Caki2 (cell line): ENCODE data around the gene ADRB1. TPM values are rescaled to one million over a fixed set of nuclear protein-coding genes. Genes with fewer than 3 reads are reported as not detected.
A peak's percentile ranks its signal among the peaks of the same experiment; 100 is the strongest.

Experiments
- DNase-seq: peaks from one replicate; pipeline ENCODE4 v3.0.0-alpha.2; 2015; ENCODE audit warnings: low read depth
- in situ Hi-C: cut with HindIII; loops from 2 replicates; pipeline ENCODE4 v1.10.0; 2016; ENCODE audit warnings: low sequenced_read_pairs, low pct_unique_long_range_greater_than_20kb, mixed read lengths
- total RNA-seq: library from RNA; depleted of rRNA; stranded (reverse); fragments of >200 nt; shearing (Covaris generic); gene quantifications from 2 replicates; pipeline ENCODE4 v1.2.3, GENCODE V29; 2014; ENCODE audit warnings: low replicate concordance; rRNA removed

Gene ADRB1
- total RNA-seq, 1 experiment from 2014 or later = 0.30 TPM

- DNase-seq = no peak
- in situ Hi-C loops = no loop called here
These were observed 31.4 kb downstream of the ADRB1 start for GRCh38 chr10:114075093-114075492.

- in situ Hi-C loops = no loop called here
- no peak for DNase-seq
These were observed 33.7 kb downstream of the ADRB1 start for GRCh38 chr10:114077347-114077746.

- in situ Hi-C loops = no loop called here
- DNase-seq = no peak
These were observed 34.2 kb downstream of the ADRB1 start for GRCh38 chr10:114077815-114078219.

GRCh38 chr10:114078346-114078745 lies 34.7 kb downstream of the ADRB1 start:
- in situ Hi-C loops = no loop called here
- DNase-seq = no peak

- in situ Hi-C loops = no loop called here
These were observed 35.8 kb downstream of the ADRB1 start for GRCh38 chr10:114079421-114079820.

GRCh38 chr10:114081911-114082583 lies 38.4 kb downstream of the ADRB1 start:
- in situ Hi-C loops = no loop called here
- DNase-seq = peak; percentile 47

More at GRCh38 chr10:114079421-114079820, 35.8 kb downstream of the ADRB1 start:
- DNase-seq = no peak

- peak; percentile 75 for DNase-seq
- in situ Hi-C loops = no loop called here
These were observed 39.4 kb downstream of the ADRB1 start for GRCh38 chr10:114083040-114083439.

- in situ Hi-C loops = no loop called here
- DNase-seq = no peak
These were observed 40.5 kb downstream of the ADRB1 start for GRCh38 chr10:114084215-114084614.

- DNase-seq = no peak
- in situ Hi-C loops = no loop called here
These were observed 43.6 kb downstream of the ADRB1 start for GRCh38 chr10:114087255-114087654.

- in situ Hi-C loops = no loop called here
- no peak for DNase-seq
These were observed 44.0 kb downstream of the ADRB1 start for GRCh38 chr10:114087655-114088054.

GRCh38 chr10:114094795-114095194 lies 51.1 kb downstream of the ADRB1 start:
- no peak for DNase-seq
- in situ Hi-C loops = no loop called here

GRCh38 chr10:114095559-114096337 lies 52.1 kb downstream of the ADRB1 start:
- DNase-seq = no peak
- in situ Hi-C loops = no loop called here

Other genes with a start within 250 kb of the ADRB1 start
- gene DCLRE1A, start 189.8 kb upstream of the ADRB1 start, total RNA-seq = 7.6 and 8.3 TPM in 2 replicates
- 9.8 and 21.8 TPM in 2 replicates for gene NHLRC2, start 189.2 kb upstream of the ADRB1 start, total RNA-seq
- 0.49 and 1.6 TPM in 2 replicates for gene CCDC186, start 130.3 kb downstream of the ADRB1 start, total RNA-seq
- not detected in 2 replicates for gene TDRD1, start 135.5 kb downstream of the ADRB1 start, total RNA-seq
- gene VWA2, start 195.4 kb downstream of the ADRB1 start, total RNA-seq = not detected in 2 replicates